ENCODE data around the gene CDH4. TPM values are rescaled to one million over a fixed set of nuclear protein-coding genes. Genes with fewer than 3 reads are reported as not detected.
"Not testable (repeated sequence)": the region's sequence is repeated elsewhere in the genome, so short reads cannot be mapped to it uniquely, and the experiment has no call there.

Gene CDH4
- total and polyA plus RNA-seq, 9 donors = 0.12 to 4.4 (median 0.36) TPM

GRCh38 chr20:61478094-61478493 lies 226.0 kb downstream of the CDH4 start:
- intact Hi-C loops (cut with DNase I) = no loop called here
- no peak for DNase-seq
- Histone ChIP-seq H3K36me3 (no peaks in the 10 kb centered on the region), H3K9me3 (no peaks in the 10 kb centered on the region), H3K27ac (no peak overlapping the region), H3K27me3 (no peaks in the 10 kb centered on the region), H3K4me3 (no peak overlapping the region), H3K4me1 (ENCODE audit: insufficient read depth) (no peaks in the 10 kb centered on the region)
- TF ChIP-seq CTCF (IDR thresholded peaks at IDR 0.05) (no peak), EP300 (IDR thresholded peaks at IDR 0.05) (no peak), POLR2A (IDR thresholded peaks at IDR 0.05) (no peak)
- WGBS, 3 donors = 58 to 65% (median 62%) methylated on average over 9 of the region's 9 CpGs

GRCh38 chr20:61478611-61479305 lies 226.7 kb downstream of the CDH4 start:
- Histone ChIP-seq H3K36me3 (no peaks in the 10 kb centered on the region), H3K4me1 (ENCODE audit: insufficient read depth) (no peaks in the 10 kb centered on the region), H3K4me3 (no peak overlapping the region), H3K27me3 (no peaks in the 10 kb centered on the region), H3K27ac (no peak overlapping the region), H3K9me3 (no peaks in the 10 kb centered on the region)
- no peak for DNase-seq
- intact Hi-C loops (cut with DNase I) = no loop called here
- 71 to 76% (median 71%) methylated on average over 13 of the region's 13 CpGs for WGBS, 3 donors
- TF ChIP-seq EP300 (IDR thresholded peaks at IDR 0.05) (no peak), POLR2A (IDR thresholded peaks at IDR 0.05) (no peak), CTCF (IDR thresholded peaks at IDR 0.05) (no peak)

- H3K27me3 ChIP-seq; H3K27ac ChIP-seq; H3K36me3 ChIP-seq; H3K9me3 ChIP-seq; intact Hi-C loops (cut with DNase I); DNase-seq; H3K4me1 ChIP-seq (ENCODE audit: insufficient read depth); H3K4me3 ChIP-seq: not testable (repeated sequence)
- 90 to 97% (median 94%) methylated on average over 4 of the region's 4 CpGs for WGBS, 3 donors
Measured at GRCh38 chr20:61479433-61479832, 227.4 kb downstream of the CDH4 start.

GRCh38 chr20:61480158-61480825 lies 228.2 kb downstream of the CDH4 start:
- Histone ChIP-seq H3K27ac (no peak overlapping the region), H3K4me3 (no peak overlapping the region), H3K36me3 (no peaks in the 10 kb centered on the region), H3K9me3 (no peaks in the 10 kb centered on the region), H3K27me3 (no peaks in the 10 kb centered on the region), H3K4me1 (ENCODE audit: insufficient read depth) (no peaks in the 10 kb centered on the region)
- intact Hi-C loops (cut with DNase I) = no loop called here
- TF ChIP-seq POLR2A (IDR thresholded peaks at IDR 0.05) = no peak
- TF ChIP-seq EP300 (IDR thresholded peaks at IDR 0.05) = no peak
- TF ChIP-seq CTCF (IDR thresholded peaks at IDR 0.05) = no peak
- no peak for DNase-seq
- WGBS, 3 donors = 86 to 89% (median 88%) methylated on average over 16 of the region's 16 CpGs

Data from ovary (tissue), 9 donors.